Fibroblast of the conjunctiva (primary cell): Measurements from ENCODE around the gene GALM.
"Not testable (repeated sequence)": the region's sequence is repeated elsewhere in the genome, so short reads cannot be mapped to it uniquely, and the experiment has no call there.

ENCODE experiments used
- DNase-seq: peaks from one replicate; pipeline ENCODE4 v3.0.0-alpha.2; 2010; ENCODE audit warnings: low read depth

The GALM gene

DNA sequence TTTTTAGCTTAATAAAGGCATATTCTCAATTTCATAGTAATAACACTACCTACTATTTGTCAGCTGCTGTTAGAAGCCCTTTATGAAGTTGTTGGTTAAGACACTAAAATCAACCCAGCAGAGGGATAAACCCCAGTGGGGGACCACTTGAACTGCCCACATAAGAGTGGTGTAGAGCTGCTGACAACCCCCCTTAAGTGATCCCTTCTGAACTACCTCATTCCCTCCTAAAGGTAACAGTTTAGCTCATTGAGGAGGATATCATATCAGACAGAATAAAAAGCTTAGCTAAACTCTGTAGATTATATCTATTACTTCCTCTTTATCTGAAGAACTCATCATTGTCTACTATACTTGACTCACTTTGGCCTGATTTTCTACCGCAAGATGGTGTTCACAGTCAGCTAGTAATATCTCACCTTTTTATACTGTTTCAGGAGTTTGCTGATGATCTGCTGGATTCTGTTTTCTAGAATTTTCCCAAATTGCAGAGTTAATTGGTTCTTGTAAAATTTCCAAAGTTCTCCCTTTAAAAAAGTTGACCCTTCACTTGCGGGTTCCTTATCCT is 16.2 kb downstream of the GALM start:
- DNase-seq: no peak

DNA sequence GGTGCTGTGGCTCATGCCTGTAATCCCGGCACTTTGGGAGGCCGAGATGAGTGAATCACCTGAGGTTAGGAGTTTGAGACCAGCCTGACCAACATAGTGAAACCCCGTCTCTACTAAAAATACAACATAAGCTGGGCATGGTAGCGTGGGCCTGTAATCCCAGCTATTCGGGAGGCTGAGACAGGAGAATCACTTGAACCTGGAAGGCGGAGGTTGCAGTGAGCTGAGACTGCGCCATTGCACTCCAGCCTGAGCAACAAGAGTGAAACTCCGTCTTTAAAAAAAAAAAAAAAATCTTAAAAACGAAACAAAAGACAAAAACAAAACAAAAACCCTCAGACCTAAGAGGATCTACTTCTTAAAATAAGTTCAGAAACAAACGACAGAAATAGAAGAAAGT is 16.7 kb downstream of the GALM start:
- not testable (repeated sequence) for DNase-seq

DNA sequence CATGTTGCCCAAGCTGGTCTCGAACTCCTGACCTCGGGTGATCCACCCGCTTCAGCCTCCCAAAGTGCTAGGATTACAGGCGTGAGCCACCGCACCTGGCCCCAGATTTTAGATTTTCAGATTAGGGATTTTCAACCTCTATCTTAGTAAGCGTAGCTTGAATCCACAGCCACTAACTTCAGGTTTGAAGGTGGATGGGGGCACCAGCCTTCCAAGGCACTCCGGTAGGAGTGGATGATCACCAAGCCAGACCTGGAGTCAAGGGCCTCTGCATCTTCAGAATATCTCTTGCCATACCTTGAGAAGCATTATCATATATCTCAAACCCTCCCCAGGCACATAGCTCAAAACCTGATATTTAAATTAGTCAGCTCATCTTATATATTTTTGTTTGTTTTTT is 17.9 kb downstream of the GALM start:
- DNase-seq: no peak

DNA sequence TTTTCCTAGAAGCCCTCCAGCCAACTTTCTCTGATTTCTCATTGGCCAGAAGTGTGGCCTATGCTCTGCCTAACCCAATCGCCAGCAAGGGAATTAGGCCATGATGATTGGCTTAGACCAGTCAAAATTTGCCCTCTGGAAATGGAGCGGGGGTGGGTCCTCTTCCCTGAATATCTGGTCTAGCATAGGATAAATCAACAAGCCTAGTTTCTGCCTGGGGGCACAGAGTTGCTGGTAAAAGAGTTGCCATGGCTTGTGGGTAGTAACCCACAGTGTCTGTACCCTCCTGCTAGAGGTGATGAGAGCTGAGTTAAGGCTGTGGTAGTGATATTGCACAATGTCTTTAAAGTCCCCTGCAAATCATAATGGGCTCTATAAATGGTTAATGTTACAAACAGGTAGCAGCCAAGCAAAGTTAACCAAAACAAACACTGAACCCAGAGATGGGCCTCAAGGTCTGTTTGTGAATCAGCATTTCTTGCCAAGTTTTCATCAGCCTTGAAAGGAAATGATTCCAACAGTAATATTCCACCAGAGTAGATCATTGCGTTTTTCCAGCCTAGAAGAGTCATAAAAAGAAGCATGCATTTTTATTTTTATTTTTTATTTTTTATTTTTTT is 19.3 kb downstream of the GALM start:
- no peak for DNase-seq

DNA sequence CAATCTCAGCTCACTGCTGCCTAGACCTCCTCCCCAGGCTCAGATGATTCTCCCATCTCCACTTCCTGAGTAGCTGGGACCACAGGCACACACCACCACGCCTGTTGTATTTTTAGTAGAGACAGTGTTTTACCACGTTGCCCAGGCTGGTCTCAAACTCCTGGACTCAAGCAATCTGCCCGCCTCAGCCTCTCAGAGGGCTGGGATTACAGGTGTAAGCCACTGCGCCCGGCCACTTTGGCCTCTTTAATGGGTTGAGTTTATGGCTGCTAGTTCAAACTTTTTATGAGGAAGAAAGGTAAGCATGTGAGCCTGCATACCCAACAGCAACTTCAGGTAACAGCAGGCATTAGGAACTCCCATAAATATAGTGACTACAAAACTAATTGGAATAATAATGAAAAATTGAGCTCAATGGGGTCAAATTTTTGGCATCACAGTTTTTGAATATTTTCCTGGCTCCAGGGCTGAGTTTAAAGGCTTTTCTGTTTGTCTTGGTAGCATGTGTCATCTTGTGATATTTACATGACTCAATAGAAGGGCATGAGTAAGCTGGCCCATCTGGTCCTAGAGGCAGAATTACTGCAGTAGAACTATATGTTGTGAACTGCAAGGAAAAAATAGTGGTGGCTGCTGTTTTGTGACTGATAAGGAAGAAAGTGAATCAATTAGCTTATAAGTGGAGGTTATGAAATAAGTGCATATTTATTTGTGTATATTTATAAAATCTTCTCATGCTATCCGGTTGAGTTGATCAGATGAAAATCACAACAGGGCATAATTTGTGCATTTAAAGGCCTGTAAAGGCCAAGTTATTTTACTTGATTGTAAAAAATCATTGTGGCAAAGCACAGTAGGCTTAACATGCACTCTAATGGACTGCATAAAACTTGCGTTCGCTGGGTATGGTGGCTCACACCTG is 24.8 kb downstream of the GALM start:
- DNase-seq: peak; percentile 64

DNA sequence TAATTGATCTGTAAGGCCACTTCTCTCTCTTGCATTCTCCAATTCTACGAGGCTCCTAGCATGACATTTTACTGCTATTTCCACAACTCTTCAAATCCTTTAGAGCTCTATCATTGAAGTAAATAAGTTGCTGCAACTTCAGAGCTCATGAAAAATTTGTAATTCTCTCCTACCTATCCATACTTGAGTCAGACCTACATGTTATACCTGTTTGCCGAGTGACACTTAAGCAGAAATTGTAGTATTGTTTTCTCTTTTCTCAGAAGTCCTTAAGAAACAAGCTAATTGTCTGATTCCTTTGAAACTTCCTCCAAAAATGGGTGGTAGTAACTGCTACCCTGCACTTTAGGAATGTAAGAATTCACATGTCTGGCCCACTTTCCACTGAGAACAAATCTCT is 26.1 kb downstream of the GALM start:
- DNase-seq: no peak

DNA sequence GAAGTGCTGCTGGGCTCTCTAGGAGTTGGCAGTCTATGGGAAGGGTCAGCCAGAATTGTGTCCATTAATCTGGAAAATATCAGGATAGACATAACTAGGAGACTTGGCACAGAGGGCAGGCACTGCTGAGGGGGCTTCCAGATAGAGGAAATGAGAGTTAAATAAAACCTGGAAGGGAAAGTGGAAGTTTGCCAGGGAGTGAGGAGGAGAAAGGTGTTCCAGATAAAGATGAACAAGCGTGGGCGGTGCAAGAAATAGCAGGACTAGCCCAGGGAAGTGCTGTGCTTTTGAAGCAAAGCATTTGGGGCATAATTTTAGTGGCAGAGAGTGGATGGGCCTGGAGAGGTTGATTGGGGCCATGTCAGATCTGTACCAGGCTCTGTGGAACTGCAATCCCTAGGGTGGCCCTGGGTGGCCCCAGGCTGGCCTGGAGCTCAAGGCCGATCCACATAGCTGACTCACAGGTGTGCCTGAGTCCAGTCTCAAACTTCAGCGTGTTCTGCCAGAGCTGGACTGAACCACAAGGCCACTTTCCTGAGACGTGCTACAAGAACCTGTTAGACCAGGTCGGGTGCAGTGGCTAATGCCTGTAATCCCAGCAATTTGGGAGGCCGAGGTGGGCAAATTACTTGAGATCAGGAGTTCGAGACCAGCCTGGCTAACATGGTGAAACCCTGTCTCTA is 26.9 kb downstream of the GALM start:
- DNase-seq: no peak

DNA sequence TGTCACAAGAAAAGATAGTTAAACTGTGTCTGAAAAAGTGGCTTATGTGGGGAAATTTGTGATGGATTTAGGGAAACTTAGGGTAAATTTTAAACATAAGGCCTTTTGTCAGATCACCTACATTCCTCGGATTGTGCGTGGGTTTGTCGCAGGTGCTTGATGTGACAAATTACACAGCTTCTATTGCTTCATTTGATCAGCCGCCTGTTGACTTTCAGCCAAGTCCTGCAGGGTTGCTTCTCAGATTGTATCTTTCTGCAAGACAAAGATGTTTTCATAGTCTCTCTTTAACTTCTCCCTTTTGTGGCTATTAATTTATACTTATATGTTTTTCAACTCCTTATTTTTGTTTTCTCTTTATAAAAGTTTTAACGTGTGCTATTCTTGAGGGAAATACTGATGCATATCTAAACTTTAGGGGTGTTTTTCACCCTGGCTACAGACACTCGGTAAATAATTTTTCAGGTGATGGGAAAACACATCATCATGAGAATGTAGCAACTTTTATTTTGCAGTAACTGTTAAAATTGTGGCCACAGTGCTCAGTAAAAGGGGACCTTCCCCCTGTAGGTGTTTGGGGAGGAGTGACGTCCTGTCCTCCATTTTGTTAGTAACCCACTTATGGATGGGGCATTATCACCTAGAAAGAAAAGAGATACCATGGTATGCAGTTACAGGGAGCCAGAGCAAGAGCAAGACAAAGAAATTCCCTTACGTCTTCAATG is 31.4 kb downstream of the GALM start:
- DNase-seq: no peak

DNA sequence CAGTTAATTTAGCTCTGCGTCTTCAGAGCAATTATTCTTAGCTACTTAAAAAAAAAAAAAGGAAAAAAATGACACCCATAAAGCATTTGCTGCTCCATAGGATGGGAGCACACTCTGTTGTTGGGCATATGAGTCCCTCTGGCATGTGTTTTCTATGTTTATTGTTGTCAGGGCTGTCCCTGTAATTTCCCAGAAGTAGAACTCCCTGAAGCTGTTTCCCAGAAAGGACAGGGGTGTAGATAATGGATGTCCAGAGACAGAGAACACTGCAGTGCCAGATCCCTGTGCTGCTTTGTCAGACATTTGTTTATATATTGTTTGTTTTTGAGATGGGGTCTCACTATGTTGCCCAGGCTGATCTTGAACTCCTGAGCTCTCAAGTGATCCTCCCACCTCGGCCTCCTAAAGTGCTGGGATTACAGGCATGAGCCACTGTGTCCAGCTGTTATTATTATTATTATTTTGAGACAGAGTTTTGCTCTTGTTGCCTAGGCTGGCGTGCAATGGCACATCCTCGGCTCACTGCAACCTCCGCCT is 32.6 kb downstream of the GALM start:
- DNase-seq: no peak

DNA sequence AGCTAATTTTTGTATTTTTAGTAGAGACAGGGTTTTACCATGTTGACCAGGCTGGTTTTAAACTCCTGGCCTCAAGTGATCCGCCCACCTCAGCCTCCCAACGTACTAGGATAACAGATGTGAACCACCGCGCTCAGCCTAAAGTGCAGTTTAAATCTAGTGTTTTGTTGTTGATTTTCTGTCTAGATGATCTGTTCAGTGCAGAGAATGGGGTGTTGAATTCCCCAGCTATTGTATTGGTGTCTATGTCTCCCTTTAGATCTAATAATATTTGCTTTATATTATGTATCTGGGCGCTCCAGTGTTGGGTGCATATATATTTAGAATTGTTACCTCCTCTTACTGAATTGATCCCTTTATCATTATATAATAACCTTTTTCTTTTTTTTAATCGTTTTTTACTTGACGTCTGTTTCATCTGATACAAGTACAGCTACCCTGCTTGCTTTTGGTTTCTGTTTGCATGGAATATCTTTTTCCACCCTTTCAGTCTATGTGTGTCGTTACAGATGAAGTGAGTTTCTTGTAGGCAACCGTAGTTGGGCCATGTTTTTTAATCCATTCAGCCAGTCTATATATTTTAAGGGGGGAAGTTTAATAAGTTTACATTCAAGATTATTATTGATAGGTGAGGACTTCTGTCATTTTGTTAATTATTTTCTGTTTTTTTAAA is 34.3 kb downstream of the GALM start:
- no peak for DNase-seq

DNA sequence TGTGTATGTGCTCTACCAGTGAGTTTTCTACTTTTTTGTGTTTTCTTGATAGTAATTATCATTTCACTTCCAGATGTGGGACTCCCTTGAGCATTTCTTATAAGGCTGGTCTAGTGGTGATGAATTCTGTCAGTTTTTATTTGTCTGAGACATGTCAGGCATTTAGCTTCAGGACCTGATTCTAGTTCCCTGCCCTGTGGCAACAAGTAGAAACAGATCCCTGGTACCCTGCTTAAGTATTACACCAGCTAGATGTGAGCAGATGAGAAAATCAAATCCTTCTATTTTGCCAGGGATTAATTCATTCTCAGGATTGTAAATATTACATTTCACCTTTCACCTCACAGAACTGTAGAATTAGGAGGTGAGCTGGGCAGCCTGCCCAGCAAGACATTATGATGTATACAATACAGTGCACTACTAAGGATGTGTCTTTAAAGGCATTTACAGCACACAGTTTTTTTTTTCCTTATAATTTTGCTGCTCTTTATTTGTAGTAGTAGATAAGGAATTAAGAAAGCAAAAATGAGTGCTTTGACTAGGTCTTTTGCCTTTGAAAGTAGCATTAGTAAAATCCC is 35.1 kb downstream of the GALM start:
- no peak for DNase-seq

DNA sequence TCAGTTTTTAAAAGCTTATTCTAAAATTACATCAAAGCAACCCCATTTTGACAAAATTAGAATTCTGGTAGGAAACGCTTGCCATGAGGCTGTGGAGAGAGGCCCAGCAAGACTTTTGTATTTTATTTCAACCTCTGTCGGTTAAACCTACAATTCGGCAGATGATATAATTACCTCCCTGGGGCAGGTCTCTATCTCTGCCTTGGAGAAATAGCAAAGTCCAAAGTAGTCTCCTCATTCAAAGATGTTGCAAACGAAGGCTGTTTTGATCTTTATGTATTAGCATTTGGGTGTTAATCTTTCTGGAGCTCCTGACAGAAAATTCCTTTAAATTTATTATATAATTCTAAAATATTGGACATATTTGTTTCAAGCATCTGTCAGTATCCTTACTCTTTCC is 35.6 kb downstream of the GALM start:
- DNase-seq: no peak

DNA sequence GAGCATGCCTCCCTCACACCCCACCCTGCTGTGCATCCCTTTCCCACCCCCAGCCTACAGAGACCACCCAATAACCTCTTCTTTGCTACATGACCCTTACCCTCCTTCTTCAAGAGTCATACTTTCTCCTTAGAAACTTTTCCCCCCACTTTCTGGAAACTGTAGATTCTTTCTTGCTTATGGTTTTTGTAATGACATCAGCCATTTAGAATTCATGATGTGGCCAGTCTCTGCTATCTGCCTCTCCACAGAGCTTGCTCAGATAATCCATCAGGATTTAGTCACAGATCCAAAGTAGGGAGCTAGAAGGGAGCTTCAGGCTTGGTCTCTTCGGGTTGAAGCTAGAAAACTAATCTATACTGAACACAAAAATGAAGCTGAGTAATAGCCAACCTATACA is 36.5 kb downstream of the GALM start:
- peak; percentile 34 for DNase-seq

DNA sequence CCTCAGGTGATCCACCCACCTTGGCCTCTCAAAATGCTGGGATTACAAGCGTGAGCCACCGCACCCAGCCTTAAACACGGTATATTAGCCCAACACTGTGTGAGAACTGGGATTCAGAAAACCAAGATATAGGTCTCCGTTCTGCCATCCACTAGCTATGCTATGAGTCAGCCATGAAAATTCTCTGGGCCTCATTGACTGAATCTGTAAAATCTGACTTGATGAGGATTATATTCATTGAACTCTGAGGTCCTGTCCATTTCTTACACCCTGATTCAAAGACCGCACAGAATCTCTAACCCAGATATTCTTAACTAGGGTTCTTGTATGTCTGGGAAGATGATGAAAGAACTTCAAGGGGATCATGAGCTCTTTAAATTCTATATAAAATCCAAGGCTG is 37.4 kb downstream of the GALM start:
- not testable (repeated sequence) for DNase-seq

DNA sequence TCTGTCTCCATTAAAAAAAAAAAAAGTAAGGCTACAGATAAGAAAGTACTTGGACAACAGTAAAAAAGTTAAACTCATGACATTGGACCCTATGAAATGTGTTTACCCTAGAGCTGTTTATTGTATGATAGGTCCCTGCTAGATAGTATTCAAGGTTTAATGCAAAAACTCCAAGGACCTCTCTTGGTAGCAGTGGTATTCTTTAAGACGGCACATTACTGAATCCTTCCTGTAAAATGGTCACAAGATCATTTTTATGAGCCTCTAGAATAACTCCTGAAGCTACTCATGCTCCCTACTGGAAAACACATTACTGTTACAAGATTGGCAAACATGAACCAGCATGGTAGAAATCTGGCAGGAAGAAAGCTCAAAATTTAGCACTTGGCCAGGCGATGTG is 38.8 kb downstream of the GALM start:
- no peak for DNase-seq

DNA sequence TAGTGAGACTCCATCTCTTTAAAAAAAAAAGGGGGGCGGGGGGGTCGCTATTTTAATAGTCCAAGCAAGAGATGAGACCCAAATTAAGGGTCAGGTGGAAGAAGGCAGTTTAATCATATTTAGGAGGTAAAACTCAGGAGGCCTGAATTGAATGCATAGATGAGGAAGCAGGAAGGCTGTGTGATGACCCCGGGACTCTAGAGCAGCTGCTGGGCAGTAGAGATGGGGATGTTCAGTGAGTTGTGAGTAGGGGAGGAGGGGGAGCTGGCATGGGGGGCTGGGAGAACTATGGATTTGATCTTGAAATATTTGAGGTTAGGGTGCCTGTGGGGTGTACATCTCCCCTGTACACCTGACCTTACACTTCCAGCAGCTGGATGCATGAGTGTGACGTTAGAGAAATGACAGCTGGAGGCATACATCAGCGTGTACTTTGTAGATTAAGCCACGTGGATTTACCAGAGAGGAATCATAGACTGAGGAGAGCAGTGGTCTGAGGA is 41.0 kb downstream of the GALM start:
- no peak for DNase-seq

DNA sequence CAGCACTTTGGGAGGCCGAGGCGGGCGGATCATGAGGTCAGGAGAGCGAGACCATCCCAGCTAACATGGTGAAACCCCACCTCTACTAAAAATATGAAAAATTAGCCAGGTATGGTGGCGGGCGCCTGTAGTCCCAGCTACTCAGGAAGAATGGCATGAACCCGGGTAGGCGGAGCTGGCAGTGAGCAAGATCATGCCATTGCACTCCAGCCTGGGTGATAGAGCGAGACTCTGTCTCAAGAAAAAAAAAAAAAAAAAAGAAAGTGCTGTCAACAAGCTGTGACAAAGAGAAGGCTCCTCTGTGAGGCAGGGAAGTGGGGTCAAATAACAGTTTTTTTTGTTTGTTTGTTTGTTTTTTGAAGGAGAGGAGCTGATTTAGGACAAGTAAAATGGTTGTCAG is 42.6 kb downstream of the GALM start:
- not testable (repeated sequence) for DNase-seq

DNA sequence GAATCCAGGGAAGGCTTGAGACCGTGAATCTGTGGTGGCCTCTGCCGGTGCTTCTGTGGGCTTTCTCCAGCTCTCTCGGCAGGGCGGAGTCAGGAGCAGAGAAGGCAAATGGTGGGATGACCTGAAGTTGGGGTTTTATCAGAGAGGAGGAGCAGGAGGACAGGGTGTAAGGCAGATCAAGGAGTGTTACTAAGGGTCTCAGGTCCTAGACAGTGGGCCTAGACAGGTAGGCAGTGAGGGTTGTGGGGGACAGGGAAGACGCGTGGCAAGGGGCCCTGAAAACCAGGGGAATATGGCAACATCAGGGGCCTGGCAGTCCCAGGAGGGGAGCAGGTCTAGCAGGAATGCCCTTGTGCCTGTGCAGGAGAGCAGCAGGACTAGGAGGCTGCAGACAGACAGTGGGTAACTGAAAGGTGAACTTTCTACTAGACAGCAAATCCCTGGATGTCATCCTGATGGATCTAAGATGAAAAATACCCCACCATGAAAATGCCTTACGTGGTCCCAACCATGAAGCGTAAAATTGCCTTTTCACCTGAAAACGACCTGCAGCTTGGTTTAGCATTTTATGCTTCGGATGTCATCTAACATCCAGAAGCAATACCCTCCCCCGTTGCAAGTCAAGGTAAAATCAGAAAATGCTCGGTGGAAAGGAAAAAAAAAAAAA is 43.1 kb downstream of the GALM start:
- DNase-seq: no peak

DNA sequence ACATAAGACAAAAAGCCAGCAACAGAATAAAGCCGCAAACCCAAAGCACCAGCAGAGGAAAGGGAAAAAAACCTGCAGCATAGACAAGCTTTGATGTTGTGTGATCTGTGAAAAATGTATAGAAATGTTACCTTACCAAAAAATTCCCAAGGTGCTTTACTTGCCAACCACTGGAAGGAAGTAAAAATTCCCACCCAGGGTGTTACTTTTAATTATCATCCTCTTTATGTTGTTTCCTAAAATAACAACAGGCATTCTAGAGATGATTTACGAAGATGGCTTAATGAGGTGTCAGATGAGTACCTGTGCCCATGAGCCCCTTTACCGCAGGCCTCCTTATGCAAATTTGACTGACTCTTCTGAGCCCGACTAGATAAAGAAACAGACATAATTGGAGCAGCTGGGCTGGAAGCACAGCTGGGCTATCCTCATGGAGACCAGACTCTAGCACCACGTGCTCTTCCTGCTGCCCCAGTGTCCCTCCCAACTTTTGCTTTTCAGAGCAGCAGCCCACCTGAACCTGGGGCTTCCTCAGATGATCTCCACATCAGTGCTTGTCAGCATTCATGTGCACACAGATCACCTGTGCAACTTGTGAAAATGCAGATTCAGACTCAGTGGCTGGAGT is 43.8 kb downstream of the GALM start:
- no peak for DNase-seq

DNA sequence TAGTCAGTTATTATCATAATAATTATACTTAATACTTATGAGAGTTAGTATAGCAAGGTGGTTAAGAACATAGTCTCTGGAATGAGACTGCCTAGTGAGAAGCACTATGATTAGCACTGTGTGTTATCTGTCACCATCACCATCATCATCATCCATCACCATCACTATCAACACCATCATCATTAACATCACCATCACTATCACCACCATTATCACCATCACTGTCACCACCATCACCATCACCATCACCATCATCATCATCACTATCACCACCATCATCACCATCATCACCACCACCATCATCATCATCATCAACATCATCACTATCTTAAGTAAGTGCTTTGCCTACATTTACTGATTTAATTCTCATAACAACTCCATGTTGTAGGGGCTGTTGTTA is 45.6 kb downstream of the GALM start:
- no peak for DNase-seq
